GM18508 (cell line): Measurements from ENCODE around the gene ZBTB16.

Experiments
- ATAC-seq: cut with Tn5 transposase; IDR thresholded peaks from one replicate; pipeline ENCODE4 v1.9.1; 2021; ENCODE audit warnings: moderate number of reproducible peaks; ENCODE audit not compliant: insufficient read depth, unreplicated experiment

The ZBTB16 gene

GRCh38 chr11:114285599-114285998 lies 226.1 kb downstream of the ZBTB16 start:
- no peak for ATAC-seq

GRCh38 chr11:114286229-114286628 lies 226.7 kb downstream of the ZBTB16 start:
- no peak for ATAC-seq

GRCh38 chr11:114287154-114287553 lies 227.6 kb downstream of the ZBTB16 start:
- ATAC-seq, result no peak

GRCh38 chr11:114288136-114288535 lies 228.6 kb downstream of the ZBTB16 start:
- no peak for ATAC-seq

GRCh38 chr11:114289779-114290178 lies 230.3 kb downstream of the ZBTB16 start:
- no peak for ATAC-seq

GRCh38 chr11:114290503-114291235 lies 231.2 kb downstream of the ZBTB16 start:
- ATAC-seq, result no peak

GRCh38 chr11:114291381-114291780 lies 231.9 kb downstream of the ZBTB16 start:
- ATAC-seq, result no peak

- ATAC-seq, result no peak
Measured at GRCh38 chr11:114291842-114292680, 232.6 kb downstream of the ZBTB16 start.

- no peak for ATAC-seq
Measured at GRCh38 chr11:114293201-114293711, 233.7 kb downstream of the ZBTB16 start.

- ATAC-seq, result no peak
Measured at GRCh38 chr11:114295676-114296604, 236.4 kb downstream of the ZBTB16 start, which contains the start of gene NNMT. Gene NNMT, plus strand, starts transcription at chr11:114296399. Its CDS starts 158 bp downstream, at chr11:114296557.

GRCh38 chr11:114296605-114297372 lies 237.3 kb downstream of the ZBTB16 start:
- ATAC-seq, result no peak

- no peak for ATAC-seq
Measured at GRCh38 chr11:114297806-114298709, 238.5 kb downstream of the ZBTB16 start.

GRCh38 chr11:114298710-114299109 lies 239.2 kb downstream of the ZBTB16 start:
- no peak for ATAC-seq
